ENCODE results near the gene CYB561. TPM values are rescaled to one million over a fixed set of nuclear protein-coding genes. Genes with fewer than 3 reads are reported as not detected.

Gene CYB561
- total RNA-seq, 1 experiment from 2014 or later = 67.6 TPM

DNA sequence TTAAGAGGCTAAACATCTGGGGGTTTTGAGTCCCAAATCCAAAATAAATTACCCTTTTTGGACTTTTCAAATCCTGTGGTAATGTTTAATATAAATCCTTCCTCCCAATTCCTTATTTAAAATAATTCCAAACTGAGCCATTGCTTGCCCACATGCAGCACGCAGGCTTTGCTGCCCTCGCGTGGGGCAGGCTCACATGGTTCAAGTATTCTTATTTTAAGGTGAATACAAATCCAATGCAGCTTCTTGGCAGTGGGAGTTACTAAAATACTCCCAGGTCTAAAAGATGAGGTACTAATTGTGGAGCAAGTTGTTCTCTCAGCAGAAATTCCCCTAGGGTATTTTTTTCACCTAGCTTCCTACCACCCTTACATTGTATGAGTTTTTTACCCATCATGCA lies 33.0 kb downstream of the CYB561 start:
- H3K27me3 ChIP-seq (ENCODE audit: insufficient read depth, low read length) = no peaks in the 10 kb centered on the region
- no peak overlapping the region for H2AFZ ChIP-seq (ENCODE audit: low read depth, low read length, poor library complexity, severe bottlenecking)
- no peaks in the 10 kb centered on the region for H3K9me2 ChIP-seq (ENCODE audit: insufficient read depth)
- ChIA-PET RAD21 (ENCODE audit: low non-redundant PET in 1 of 2, low total read pairs in 2 of 2, uncharacterized antibody in 2 of 2, unreplicated experiment in 2 of 2) (no interaction called here), CTCF (interaction anchor here (1.5 kb wide), 1 partner anchor 12 kb away, joined by 5 read pairs; no protein-coding TSS in a partner anchor), POLR2A (no interaction called here)
- H3K4me2 ChIP-seq (ENCODE audit: low read length) = no peak overlapping the region
- TF ChIP-seq RAD21 (IDR thresholded peaks at IDR 0.05; ENCODE audit: low read depth) = no peak
- no peak for TF ChIP-seq SRF (IDR thresholded peaks at IDR 0.05; ENCODE audit: low read depth)
- TF ChIP-seq ZNF274 (IDR thresholded peaks at IDR 0.05; ENCODE audit: low read depth, low read length) = no peak
- no peak for TF ChIP-seq CEBPB (IDR thresholded peaks at IDR 0.05; ENCODE audit: low read depth)
- TF ChIP-seq EZH2phosphoT487 (IDR thresholded peaks at IDR 0.05; ENCODE audit: borderline replicate concordance) = no peak
- TF ChIP-seq, protein P1, sequence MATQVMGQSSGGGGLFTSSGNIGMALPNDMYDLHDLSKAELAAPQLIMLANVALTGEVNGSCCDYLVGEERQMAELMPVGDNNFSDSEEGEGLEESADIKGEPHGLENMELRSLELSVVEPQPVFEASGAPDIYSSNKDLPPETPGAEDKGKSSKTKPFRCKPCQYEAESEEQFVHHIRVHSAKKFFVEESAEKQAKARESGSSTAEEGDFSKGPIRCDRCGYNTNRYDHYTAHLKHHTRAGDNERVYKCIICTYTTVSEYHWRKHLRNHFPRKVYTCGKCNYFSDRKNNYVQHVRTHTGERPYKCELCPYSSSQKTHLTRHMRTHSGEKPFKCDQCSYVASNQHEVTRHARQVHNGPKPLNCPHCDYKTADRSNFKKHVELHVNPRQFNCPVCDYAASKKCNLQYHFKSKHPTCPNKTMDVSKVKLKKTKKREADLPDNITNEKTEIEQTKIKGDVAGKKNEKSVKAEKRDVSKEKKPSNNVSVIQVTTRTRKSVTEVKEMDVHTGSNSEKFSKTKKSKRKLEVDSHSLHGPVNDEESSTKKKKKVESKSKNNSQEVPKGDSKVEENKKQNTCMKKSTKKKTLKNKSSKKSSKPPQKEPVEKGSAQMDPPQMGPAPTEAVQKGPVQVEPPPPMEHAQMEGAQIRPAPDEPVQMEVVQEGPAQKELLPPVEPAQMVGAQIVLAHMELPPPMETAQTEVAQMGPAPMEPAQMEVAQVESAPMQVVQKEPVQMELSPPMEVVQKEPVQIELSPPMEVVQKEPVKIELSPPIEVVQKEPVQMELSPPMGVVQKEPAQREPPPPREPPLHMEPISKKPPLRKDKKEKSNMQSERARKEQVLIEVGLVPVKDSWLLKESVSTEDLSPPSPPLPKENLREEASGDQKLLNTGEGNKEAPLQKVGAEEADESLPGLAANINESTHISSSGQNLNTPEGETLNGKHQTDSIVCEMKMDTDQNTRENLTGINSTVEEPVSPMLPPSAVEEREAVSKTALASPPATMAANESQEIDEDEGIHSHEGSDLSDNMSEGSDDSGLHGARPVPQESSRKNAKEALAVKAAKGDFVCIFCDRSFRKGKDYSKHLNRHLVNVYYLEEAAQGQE (IDR thresholded peaks at IDR 0.05; ENCODE audit: low read depth) = no peak
- TF ChIP-seq, protein P2, sequence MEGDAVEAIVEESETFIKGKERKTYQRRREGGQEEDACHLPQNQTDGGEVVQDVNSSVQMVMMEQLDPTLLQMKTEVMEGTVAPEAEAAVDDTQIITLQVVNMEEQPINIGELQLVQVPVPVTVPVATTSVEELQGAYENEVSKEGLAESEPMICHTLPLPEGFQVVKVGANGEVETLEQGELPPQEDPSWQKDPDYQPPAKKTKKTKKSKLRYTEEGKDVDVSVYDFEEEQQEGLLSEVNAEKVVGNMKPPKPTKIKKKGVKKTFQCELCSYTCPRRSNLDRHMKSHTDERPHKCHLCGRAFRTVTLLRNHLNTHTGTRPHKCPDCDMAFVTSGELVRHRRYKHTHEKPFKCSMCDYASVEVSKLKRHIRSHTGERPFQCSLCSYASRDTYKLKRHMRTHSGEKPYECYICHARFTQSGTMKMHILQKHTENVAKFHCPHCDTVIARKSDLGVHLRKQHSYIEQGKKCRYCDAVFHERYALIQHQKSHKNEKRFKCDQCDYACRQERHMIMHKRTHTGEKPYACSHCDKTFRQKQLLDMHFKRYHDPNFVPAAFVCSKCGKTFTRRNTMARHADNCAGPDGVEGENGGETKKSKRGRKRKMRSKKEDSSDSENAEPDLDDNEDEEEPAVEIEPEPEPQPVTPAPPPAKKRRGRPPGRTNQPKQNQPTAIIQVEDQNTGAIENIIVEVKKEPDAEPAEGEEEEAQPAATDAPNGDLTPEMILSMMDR (IDR thresholded peaks at IDR 0.05 in 2 of 3, conservative IDR thresholded peaks at IDR 0.05 in 1 of 3; ENCODE audit: borderline replicate concordance in 1 of 3, insufficient read depth in 1 of 3, low read depth in 2 of 3, low read length in 2 of 3) = no peak
- no peak for TF ChIP-seq EGR1 (IDR thresholded peaks at IDR 0.05; ENCODE audit: low read depth)
- TF ChIP-seq FOSL1 (IDR thresholded peaks at IDR 0.05; ENCODE audit: low read depth) = no peak
- no peak for TF ChIP-seq SP1 (IDR thresholded peaks at IDR 0.05; ENCODE audit: low read depth)
- intact Hi-C loops (cut with micrococcal nuclease) = no loop called here
- no peak overlapping the region for H3K9ac ChIP-seq (ENCODE audit: low read length)
- ATAC-seq = no peak
- no peak overlapping the region for H3K4me3 ChIP-seq (replicated peaks in 1 of 2; ENCODE audit: low read depth in 1 of 2, low read length in 2 of 2)
- no peaks in the 10 kb centered on the region for H3K4me1 ChIP-seq (ENCODE audit: control insufficient read depth in 1 of 2, insufficient read depth in 2 of 2, low read length in 2 of 2)
- H4K20me1 ChIP-seq (ENCODE audit: insufficient read depth) = no peaks in the 10 kb centered on the region
- H3K9me3 ChIP-seq (ENCODE audit: control insufficient read depth in 1 of 2, insufficient read depth in 1 of 2, low read depth in 1 of 2, low read length in 2 of 2) = no peaks in the 10 kb centered on the region
- H3K36me3 ChIP-seq (ENCODE audit: control insufficient read depth in 1 of 2, insufficient read depth in 2 of 2, low read length in 2 of 2) = no peaks in the 10 kb centered on the region
- DNase-seq (ENCODE audit: low read depth, low spot score) = no peak
- H3K79me2 ChIP-seq (ENCODE audit: insufficient read depth, low read length) = no peaks in the 10 kb centered on the region
- BruUV-seq (replicated peaks) = no TSS peak
- H3K27ac ChIP-seq (ENCODE audit: low read depth, low read length) = no peak overlapping the region

All from HCT116 (cell line).